Keratinocyte (primary cell): ENCODE data around the gene NSA2. TPM values are rescaled to one million over a fixed set of nuclear protein-coding genes. Genes with fewer than 3 reads are reported as not detected.
"Not testable (repeated sequence)": the region's sequence is repeated elsewhere in the genome, so short reads cannot be mapped to it uniquely, and the experiment has no call there.

Experiments used
- DNase-seq: peaks from one replicate; pipeline ENCODE4 v3.0.0-alpha.2; 2011; ENCODE audit warnings: low read depth, missing footprints, low spot score
- FAIRE-seq: peaks from 2 replicates; lab custom pipeline; 2011; peaks lifted over from hg19 to GRCh38; lab: Jason Lieb, UNC
- H2AFZ ChIP-seq: 2 replicates; pipeline ENCODE4 v1.6.0; 2012; ENCODE audit warnings: low read length, control low read depth, inconsistent platforms; ENCODE audit not compliant: control insufficient read depth
- H3K27ac ChIP-seq: 2 replicates; pipeline ENCODE4 v1.5.1; 2011; ENCODE audit warnings: low read length; ENCODE audit not compliant: control insufficient read depth, insufficient read depth
- H3K27me3 ChIP-seq: 3 replicates; pipeline ENCODE4 v1.6.0; 2011; ENCODE audit warnings: low read length; ENCODE audit not compliant: control insufficient read depth, insufficient read depth; ENCODE audit errors: extremely low read depth
- H3K36me3 ChIP-seq, 2 experiments: 2 replicates in 1 of 2; 3 replicates in 1 of 2; pipeline ENCODE4 v1.5.1; 2011; ENCODE audit warnings: low read length in 2 of 2, mild to moderate bottlenecking in 1 of 2; ENCODE audit not compliant: control insufficient read depth in 2 of 2, insufficient read depth in 2 of 2; ENCODE audit errors: extremely low read depth in 1 of 2
- H3K4me1 ChIP-seq: 3 replicates; pipeline ENCODE4 v1.5.1; 2011; ENCODE audit warnings: low read length; ENCODE audit not compliant: control insufficient read depth, insufficient read depth; ENCODE audit errors: extremely low read depth
- H3K4me2 ChIP-seq: 3 replicates; pipeline ENCODE4 v1.6.0; 2011; ENCODE audit warnings: low read depth, low read length; ENCODE audit not compliant: control insufficient read depth, insufficient read depth; ENCODE audit errors: extremely low read depth
- H3K4me3 ChIP-seq, 3 experiments: fragments of 200-600 bp in 1 of 3; sonication (generic) in 1 of 3; 2 replicates in 2 of 3; 3 replicates in 1 of 3; pipeline ENCODE4 v1.5.1; 2011 to 2016; ENCODE audit warnings: low read length in 3 of 3, mild to moderate bottlenecking in 3 of 3, control low read depth in 2 of 3, inconsistent platforms in 1 of 3, low read depth in 1 of 3, mixed read lengths in 1 of 3, mixed run types in 1 of 3, moderate library complexity in 1 of 3; ENCODE audit not compliant: control insufficient read depth in 2 of 3, insufficient read depth in 2 of 3; ENCODE audit errors: extremely low read depth in 1 of 3
- H3K79me2 ChIP-seq: 2 replicates; pipeline ENCODE4 v1.6.0; 2012; ENCODE audit warnings: low read length; ENCODE audit not compliant: control insufficient read depth, insufficient read depth
- H3K9ac ChIP-seq: 3 replicates; pipeline ENCODE4 v1.6.0; 2011; ENCODE audit warnings: low read length; ENCODE audit not compliant: control insufficient read depth, insufficient read depth; ENCODE audit errors: extremely low read depth
- H3K9me1 ChIP-seq: 3 replicates; pipeline ENCODE4 v1.6.0; 2011; ENCODE audit warnings: low read length; ENCODE audit not compliant: control insufficient read depth, insufficient read depth; ENCODE audit errors: extremely low read depth
- H3K9me3 ChIP-seq: 2 replicates; pipeline ENCODE4 v1.5.1; 2012; ENCODE audit warnings: low read depth, low read length; ENCODE audit not compliant: control insufficient read depth
- H4K20me1 ChIP-seq: 3 replicates; pipeline ENCODE4 v1.6.0; 2011; ENCODE audit warnings: low read length; ENCODE audit not compliant: control insufficient read depth, insufficient read depth; ENCODE audit errors: extremely low read depth
- CTCF ChIP-seq, 3 experiments: IDR thresholded peaks in 1 of 3; conservative IDR thresholded peaks in 1 of 3; optimal IDR thresholded peaks in 1 of 3; 2 replicates in 2 of 3; 3 replicates in 1 of 3; pipeline versions ENCODE3 to v1.5.1; 2011; ENCODE audit warnings: low read length in 3 of 3, mild to moderate bottlenecking in 3 of 3, moderate library complexity in 2 of 3, control low read depth in 1 of 3, inconsistent platforms in 1 of 3; ENCODE audit not compliant: insufficient read depth in 2 of 3; ENCODE audit errors: extremely low read depth in 1 of 3
- EZH2 ChIP-seq: IDR thresholded peaks from one replicate; pipeline ENCODE4 v1.6.1; 2012; ENCODE audit warnings: inconsistent platforms, mild to moderate bottlenecking, low read length, moderate library complexity
- dilution Hi-C: fragments of 300-500 bp; cut with MboI; formaldehyde crosslinking; loops from one replicate; pipeline ENCODE4 v1.7.0; 2020; ENCODE audit warnings: low sequenced_read_pairs; ENCODE audit not compliant: extremely low pct_ligation_motif_present
- polyA plus RNA-seq, 5 experiments: library from polyadenylated mRNA; depleted of rRNA in 3 of 5; stranded (reverse) in 3 of 5; stranded (forward) in 1 of 5; unstranded in 1 of 5; fragments of >200 nt; gene quantifications; 1 replicate in 1 of 5; 2 replicates in 3 of 5; 3 replicates in 1 of 5; pipeline versions ENCODE4 v1.2.1 to v1.2.3, GENCODE V29; 2011 to 2012; ENCODE audit warnings: missing spikeins in 2 of 5, low read depth in 1 of 5, low replicate concordance in 1 of 5

The NSA2 gene
- polyA plus RNA-seq, 1 donor (not counting 4 experiments of a cell fraction or from before 2014, with no cell fraction given), result 107 TPM

GRCh38 chr5:74787424-74787823 is 20.4 kb downstream of the NSA2 start:
- no peaks in the 10 kb centered on the region for H4K20me1 ChIP-seq
- dilution Hi-C loops, result no loop called here
- peaks cover 7 to 8% of the 10 kb centered on the region in 2 experiments for H3K36me3 ChIP-seq
- TF ChIP-seq CTCF (optimal IDR thresholded peaks at IDR 0.05 in 1 of 3, IDR thresholded peaks at IDR 0.05 in 1 of 3, conservative IDR thresholded peaks at IDR 0.05 in 1 of 3; ENCODE audit: extremely low read depth in 1 of 3, insufficient read depth in 2 of 3, low read length in 3 of 3), result no peak
- no peak for TF ChIP-seq EZH2
- no peak overlapping the region for H3K4me3 ChIP-seq
- no peak overlapping the region for H2AFZ ChIP-seq
- no peaks in the 10 kb centered on the region for H3K79me2 ChIP-seq
- H3K9me3 ChIP-seq, result no peaks in the 10 kb centered on the region
- H3K4me2 ChIP-seq, result no peak overlapping the region
- H3K9me1 ChIP-seq, result no peaks in the 10 kb centered on the region
- FAIRE-seq (no peak), DNase-seq (no peak)
- H3K9ac ChIP-seq, result no peak overlapping the region
- H3K27me3 ChIP-seq, result no peaks in the 10 kb centered on the region
- peaks cover 8% of the 10 kb centered on the region for H3K4me1 ChIP-seq
- no peak overlapping the region for H3K27ac ChIP-seq

GRCh38 chr5:74791669-74792068 is 24.6 kb downstream of the NSA2 start:
- H3K27ac ChIP-seq, result peak overlapping the region; percentile 3
- not testable (repeated sequence) for H3K9me3 ChIP-seq, H3K36me3 ChIP-seq

More at GRCh38 chr5:74791669-74792068, 24.6 kb downstream of the NSA2 start:
- H3K27me3 ChIP-seq, FAIRE-seq, H3K4me3 ChIP-seq, H3K4me2 ChIP-seq, H3K9ac ChIP-seq, H3K9me1 ChIP-seq, H4K20me1 ChIP-seq, H2AFZ ChIP-seq, H3K4me1 ChIP-seq, H3K79me2 ChIP-seq, DNase-seq, dilution Hi-C loops: not testable (repeated sequence)
